HG03460 (cell line): ENCODE results near the gene MDN1.

Experiments used
- ATAC-seq: cut with Tn5 transposase; IDR thresholded peaks from one replicate; pipeline ENCODE4 v1.9.1; 2021; ENCODE audit not compliant: unreplicated experiment

MDN1 gene

DNA sequence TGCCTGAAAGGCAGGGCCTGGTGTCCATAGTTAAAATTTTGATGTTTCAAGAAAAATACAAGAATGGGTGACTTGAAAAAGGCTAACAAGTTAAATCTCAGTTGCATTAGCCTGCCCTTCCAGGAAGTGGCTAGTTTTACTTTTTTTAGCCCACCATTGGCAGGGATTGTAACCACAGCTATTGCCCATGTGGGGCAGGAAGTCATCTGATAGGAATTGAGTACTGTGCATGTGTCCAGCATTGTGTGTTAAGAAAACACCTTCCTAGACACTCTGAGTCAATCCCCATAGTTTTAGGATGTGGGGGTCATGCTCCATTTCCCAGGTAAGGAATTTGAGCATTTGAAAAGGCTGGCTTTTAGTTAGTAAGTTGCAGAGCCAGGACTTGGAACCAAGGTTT, 207.9 kb downstream of the MDN1 start:
- no peak for ATAC-seq

DNA sequence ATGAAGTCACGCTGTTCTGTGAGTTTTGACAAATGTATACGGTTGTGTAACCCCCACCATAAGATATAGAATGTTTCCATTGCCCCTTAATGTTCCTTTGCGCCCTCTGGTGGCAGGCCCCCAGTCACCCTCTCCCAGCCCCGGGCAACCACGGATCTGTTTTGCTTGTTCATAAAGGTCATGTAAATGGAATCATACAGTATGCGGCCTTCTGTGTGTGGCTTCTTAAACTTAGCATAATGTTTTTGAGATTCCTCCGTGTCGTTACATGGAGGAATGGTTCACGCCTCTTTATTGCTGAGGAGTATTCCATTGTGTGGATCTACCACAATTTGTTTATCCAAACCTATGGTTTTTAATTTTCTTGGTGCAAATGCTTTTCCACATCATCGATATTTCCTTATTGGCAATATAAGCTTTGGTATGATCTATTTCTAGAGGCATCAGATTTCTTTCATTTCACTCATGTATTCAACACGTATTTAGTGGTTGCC, 209.4 kb downstream of the MDN1 start:
- ATAC-seq, result no peak

DNA sequence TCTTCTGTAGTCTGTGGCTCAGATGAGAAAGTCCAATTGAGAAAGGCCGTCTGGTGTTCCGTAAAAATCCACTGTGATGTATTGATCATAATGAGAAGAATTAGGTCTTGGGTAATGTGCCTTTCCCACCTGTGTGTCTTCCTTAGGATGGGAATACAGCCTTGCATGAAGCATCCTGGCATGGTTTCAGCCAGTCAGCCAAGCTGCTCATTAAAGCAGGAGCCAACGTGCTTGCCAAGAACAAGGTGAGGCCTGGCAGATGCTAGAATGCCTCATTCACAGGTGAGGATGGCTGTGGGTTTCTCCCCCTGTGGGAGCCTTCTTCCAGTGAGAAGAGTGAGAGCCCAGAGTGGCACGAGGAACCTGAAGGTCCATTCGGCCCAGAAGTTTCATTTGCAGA, 213.7 kb downstream of the MDN1 start:
- ATAC-seq, result no peak

DNA sequence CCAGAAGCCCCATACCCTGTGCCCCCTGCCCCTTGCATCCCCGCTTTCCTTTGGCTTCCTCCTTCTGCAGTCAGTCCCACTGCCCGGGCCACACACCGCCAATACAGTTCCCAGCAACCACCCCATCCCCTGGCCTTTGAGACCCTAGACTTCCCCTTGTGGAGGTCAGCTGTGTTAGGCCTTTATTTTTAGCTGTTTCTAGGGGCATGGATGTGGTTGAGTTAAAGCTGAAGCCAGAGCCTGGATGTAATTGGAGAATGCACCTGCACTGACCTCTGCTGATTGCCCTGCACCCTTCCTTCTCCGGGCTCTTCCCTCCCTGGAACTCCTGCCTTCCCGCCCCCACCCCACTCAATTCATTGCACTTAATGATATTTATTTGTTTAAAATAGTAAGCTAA, 214.9 kb downstream of the MDN1 start:
- ATAC-seq, result no peak

DNA sequence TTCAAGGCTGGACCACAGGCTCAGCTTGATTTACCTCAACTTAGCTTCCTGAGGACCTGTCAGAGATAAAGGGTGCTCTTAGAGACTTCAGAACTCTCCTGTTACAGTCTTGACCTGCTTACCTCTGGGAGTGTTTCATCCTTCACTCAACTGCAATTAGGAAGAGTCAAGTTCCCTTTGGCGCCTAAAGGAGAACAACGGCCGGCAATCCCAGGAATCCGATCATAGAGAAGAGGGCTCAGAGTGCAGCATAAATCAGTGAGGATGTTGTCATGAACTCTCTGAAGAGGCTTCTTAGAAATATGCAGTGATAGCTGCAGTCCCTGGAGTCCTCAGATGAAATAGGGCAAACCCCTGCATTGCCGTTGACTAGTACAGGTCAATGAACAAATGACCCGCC, 217.4 kb downstream of the MDN1 start:
- ATAC-seq, result no peak

DNA sequence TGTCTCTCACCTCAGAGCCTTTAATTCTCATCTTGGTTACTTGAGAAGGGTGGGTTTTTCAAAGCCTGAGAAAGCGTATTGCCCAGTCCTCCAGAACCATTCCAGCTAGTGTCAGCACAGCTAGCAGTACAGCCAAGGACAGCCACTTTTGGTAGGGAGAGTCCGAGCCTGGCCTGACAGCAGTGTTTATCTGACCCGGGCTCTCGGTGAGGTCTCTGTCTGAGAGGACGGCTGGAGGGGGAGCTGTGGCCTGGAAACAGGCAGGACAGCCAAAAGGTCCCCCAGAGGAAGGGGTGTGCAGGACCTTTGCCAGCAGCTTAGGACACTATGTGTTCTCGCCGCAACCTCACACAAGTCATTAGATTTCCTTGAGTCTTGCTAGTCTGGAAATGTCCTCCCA, 219.9 kb downstream of the MDN1 start:
- ATAC-seq, result no peak

DNA sequence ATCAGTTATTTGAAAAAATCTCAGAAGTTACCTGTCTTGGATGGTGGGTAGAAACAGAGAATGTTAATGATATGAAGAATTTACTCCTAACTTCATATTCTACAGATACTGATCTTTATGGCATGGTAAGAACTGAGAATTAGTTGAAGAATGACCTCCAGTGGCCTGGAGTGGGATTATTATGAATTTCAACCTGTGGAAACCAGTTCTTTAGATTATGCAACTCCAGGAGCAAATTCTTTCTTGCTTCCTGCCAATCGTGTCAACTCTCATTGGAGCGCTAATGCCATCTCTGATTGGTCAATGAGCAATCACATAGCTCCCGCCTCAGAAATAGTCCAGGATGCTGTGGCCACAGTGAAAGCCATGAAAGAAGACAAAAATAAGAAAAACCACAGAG, 221.6 kb downstream of the MDN1 start:
- no peak for ATAC-seq

DNA sequence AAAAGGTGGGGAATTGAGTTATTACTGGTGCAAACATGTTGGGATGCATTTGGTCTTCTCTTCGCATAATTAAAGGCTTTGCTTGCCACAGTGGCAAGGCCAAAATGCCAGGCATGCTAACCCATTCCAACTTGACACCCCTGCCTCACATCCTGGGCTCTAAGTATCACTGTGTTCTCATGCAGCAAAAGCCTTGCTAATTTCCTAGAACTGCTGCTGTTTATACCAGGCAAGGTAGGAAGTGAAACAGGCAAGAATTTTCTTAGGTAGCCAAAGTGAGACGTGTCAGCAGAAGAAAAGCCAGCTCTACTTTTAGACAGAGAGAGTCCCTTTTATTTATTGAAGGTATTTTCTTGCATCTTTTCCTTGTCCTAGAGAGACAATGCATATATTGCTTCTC, 222.2 kb downstream of the MDN1 start:
- ATAC-seq, result no peak

DNA sequence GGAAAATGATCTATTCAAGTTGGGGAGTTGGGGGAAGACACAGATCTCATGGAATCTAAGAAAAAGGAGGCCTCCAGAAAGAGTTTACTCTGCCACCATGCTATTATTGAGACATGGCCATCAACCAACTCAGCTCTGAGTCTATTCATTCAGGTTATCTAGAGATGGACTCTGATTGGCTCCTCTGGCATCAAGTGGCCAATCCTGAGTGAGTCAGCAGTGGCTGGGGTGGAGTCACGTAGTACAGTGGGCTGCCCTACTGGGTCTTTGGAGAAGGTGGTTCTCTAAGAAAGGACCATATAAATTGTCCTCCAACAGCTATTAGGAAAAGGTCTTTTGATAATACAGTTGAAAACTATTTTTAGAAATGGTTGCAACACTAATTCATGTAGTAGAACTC, 223.1 kb downstream of the MDN1 start:
- ATAC-seq, result no peak

DNA sequence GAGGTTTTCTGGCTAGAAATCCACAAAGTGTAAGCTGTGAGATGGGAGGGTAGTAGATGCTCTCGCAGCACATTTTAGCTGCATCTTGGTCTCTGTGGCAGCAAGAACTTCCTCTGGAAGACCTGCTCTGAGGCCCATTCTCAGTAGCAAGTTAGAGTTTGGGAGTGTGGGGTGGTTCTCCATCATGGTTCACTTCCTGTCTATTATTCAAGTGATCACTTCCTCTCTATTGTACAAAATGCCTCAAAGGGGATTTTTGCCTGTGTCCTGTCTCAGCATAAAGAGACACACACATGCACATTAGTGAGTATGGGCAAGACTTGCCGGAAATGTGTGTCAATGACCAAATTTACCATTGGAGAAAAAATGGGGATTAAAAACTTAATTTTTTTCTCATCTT, 223.5 kb downstream of the MDN1 start:
- ATAC-seq, result peak; percentile 96
